Body of pancreas (tissue), 4 donors: ENCODE measurements around the gene MKS1.

ENCODE experiments used
- POLR2A ChIP-seq, 3 donors: fragments of 450-650 bp; IDR thresholded peaks; one replicate each; pipeline ENCODE4 v1.6.1; 2016; ENCODE audit warnings: antibody characterized with exemption in 3 of 3, mild to moderate bottlenecking in 2 of 3
- TF ChIP-seq, protein P1 (sequence below), 7 experiments: fragments of 450-650 bp in 4 of 7; fragments of 200-600 bp in 3 of 7; sonication (generic) in 3 of 7; IDR thresholded peaks; one replicate each; pipeline ENCODE4 v1.5.1; 2016 to 2019; ENCODE audit warnings: antibody characterized with exemption in 7 of 7

DNA sequence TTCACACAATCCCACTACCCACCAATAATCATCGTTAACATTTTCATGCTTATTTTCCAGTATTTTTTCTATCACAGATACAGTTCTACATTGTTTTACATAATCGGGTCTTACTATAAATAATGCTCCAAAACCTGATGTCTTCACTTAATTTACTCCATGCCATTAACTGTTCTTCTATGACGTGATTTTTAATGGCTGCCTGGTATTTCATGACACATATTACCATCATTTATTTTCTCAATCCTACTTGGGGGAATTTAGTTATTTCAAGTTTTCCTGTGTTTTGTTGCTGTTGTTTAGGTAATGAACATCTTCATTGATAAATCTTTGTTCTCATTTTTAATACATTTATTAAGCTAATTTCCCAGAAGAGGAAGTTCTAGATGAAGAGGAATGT, 34.0 kb upstream of the MKS1 start:
- TF ChIP-seq, protein P1, sequence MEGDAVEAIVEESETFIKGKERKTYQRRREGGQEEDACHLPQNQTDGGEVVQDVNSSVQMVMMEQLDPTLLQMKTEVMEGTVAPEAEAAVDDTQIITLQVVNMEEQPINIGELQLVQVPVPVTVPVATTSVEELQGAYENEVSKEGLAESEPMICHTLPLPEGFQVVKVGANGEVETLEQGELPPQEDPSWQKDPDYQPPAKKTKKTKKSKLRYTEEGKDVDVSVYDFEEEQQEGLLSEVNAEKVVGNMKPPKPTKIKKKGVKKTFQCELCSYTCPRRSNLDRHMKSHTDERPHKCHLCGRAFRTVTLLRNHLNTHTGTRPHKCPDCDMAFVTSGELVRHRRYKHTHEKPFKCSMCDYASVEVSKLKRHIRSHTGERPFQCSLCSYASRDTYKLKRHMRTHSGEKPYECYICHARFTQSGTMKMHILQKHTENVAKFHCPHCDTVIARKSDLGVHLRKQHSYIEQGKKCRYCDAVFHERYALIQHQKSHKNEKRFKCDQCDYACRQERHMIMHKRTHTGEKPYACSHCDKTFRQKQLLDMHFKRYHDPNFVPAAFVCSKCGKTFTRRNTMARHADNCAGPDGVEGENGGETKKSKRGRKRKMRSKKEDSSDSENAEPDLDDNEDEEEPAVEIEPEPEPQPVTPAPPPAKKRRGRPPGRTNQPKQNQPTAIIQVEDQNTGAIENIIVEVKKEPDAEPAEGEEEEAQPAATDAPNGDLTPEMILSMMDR (IDR thresholded peaks at IDR 0.05) = no peak
- no peak for TF ChIP-seq POLR2A (IDR thresholded peaks at IDR 0.05)
